Breast epithelium (tissue), 3 donors: Measurements from ENCODE around the gene KLHDC8A.

Experiments used
- CTCF ChIP-seq, 3 donors: fragments of 450-650 bp; IDR thresholded peaks; one replicate each; pipeline ENCODE4 v1.5.1; 2016 to 2017; ENCODE audit warnings: antibody characterized with exemption in 3 of 3, mild to moderate bottlenecking in 3 of 3, moderate library complexity in 3 of 3
- POLR2AphosphoS5 ChIP-seq, 3 donors: sonication (generic); formaldehyde crosslinking; IDR thresholded peaks; one replicate each; pipeline ENCODE4 v1.6.1; 2017; ENCODE audit warnings: antibody characterized with exemption in 3 of 3

GRCh38 chr1:205318231-205318991 is 38.3 kb downstream of the KLHDC8A start:
- TF ChIP-seq CTCF (IDR thresholded peaks at IDR 0.05), result no peak
- no peak for TF ChIP-seq POLR2AphosphoS5 (IDR thresholded peaks at IDR 0.05)
